ENCODE measurements around the gene WFIKKN1.

DNA sequence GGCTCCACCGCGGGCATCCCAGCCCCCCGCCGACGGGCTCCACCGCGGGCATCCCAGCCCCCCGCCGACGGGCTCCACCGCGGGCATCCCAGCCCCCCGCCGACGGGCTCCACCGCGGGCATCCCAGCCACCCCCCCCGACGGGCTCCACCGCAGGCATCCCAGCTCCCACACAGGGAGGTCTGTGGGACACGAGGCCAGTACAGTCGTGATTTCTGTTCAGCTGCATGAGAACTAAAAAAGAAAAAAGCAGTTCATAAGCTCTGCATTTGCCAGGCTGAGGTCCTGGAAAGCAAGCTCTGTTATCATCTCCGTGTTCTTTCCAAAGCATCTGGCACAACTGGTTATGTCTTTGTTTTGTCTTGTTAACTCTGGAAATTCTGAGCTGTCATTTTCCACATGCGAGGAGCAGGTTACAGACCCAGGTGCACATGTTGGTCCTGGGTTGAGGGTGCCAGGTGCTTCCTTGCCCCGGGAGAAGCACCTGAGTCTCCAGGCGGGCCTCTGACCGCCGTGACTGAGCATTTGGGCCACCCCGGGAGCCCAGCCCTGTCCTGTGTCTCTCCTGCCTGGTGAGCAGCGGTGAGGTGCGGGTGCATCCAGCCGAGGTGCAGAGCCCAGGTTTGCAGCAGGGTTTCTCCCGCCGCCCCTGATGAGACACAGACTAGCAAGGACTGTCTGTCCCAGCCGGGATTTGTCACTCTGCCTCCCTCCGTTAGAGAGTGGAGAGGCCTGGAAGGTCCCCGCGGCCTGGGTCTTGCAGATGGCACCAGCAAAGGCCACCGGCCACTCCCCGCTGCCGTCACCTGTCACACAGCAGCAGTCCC, 9.9 kb upstream of the WFIKKN1 start:
- TF ChIP-seq, protein P1, sequence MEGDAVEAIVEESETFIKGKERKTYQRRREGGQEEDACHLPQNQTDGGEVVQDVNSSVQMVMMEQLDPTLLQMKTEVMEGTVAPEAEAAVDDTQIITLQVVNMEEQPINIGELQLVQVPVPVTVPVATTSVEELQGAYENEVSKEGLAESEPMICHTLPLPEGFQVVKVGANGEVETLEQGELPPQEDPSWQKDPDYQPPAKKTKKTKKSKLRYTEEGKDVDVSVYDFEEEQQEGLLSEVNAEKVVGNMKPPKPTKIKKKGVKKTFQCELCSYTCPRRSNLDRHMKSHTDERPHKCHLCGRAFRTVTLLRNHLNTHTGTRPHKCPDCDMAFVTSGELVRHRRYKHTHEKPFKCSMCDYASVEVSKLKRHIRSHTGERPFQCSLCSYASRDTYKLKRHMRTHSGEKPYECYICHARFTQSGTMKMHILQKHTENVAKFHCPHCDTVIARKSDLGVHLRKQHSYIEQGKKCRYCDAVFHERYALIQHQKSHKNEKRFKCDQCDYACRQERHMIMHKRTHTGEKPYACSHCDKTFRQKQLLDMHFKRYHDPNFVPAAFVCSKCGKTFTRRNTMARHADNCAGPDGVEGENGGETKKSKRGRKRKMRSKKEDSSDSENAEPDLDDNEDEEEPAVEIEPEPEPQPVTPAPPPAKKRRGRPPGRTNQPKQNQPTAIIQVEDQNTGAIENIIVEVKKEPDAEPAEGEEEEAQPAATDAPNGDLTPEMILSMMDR (IDR thresholded peaks at IDR 0.05; ENCODE audit: low read depth, low read length, poor library complexity, severe bottlenecking) = no peak
- TF ChIP-seq EZH2phosphoT487 (IDR thresholded peaks at IDR 0.05; ENCODE audit: borderline replicate concordance, low read length) = no peak
